Stimulated activated CD4-positive, alpha-beta T cell treated with anti-CD3 and anti-CD28 coated beads, Interleukin-2, amount 100 ng/mL, for 24 hours (primary cell): ENCODE data around the gene SMO.
"Not testable (repeated sequence)": the region's sequence is repeated elsewhere in the genome, so short reads cannot be mapped to it uniquely, and the experiment has no call there.

ENCODE experiments used
- DNase-seq, 2 donors: peaks; one replicate each; pipeline ENCODE4 v3.0.0-alpha.2; 2020

The SMO gene

DNA sequence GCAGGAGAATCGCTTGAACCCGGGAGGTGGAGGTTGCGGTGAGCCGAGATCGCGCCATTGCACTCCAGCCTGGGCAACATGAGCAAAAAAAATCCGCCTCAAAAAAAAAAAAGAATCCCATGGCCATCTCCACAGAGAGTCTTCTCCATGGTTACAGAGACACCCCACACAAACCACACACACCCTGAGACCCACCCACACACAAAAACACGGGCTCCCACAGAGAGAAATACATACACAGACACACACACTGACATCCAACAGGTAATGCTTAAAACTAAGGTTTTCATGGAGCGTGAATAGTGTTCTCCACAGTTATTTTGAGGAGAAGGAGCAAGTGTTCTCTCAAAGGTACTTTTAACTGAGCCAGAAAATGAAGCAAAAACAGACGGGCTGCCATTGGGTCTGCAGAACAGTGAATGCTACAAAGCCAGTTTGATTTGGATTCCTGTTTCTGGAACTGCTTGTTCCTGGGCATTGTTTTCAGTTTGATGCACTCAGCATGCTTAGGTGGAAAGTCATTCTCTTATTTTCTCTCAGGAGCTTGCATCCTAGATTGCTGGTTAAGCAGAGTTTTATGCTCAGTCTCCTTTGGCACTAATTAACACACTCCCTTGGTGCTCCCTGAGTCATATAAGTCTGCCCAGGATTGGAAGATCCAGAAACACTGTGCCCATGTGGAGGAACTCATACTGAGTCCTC is 51.8 kb downstream of the SMO start:
- DNase-seq = no peak

DNA sequence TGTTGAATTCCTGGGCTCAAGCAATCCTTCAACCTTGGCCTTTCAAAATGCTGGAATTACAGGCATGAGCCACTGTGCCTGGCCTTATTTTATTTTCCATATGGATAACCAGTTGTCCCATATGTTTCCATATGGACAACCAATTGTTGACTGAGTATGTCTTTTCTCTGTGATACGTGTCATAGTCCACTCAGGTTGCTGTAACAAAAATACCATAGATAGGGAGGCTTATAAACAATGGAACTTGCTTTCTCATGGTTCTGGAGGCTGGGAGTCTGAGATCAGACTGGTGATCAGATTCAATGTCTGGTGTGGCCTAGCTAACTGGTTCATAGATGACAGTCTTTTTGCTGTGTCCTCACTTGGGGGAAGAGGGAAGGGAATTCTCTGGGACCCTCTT is 55.8 kb downstream of the SMO start:
- DNase-seq = no peak

DNA sequence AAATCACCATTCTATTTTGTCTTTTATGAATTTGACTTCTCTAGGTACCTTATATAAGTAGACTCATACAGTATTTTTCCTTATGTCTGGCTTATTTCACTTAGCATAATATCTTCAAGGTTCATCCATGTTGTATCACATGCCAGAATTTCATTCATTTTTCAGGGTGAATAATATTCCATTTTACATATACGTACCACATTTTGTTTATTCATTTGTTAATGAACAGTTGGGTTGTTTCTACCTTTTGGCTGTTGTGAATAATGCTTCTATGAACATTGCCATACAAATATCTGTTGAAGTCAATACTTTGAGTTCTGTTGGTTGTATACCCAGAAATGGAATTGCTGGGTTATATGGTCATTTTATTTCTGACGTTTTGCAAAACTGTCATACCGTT is 57.1 kb downstream of the SMO start:
- no peak for DNase-seq

DNA sequence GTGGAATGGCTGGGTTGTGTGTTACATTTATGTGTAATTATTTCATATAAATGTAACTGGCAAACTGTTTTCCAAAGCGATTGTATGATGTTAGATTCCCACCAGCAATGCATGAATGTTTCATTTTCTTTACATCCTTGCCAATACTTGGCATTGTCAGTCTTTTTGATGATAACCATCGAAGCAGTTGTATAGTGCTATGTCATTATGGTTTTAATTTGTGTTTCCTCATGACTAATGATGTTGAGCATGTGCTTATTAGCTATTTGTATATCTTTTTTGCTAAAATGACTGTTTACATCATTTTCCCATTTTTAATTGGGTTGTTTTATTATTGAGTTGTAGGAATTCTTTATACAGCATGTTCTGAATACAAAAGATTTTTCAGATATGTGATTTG is 58.7 kb downstream of the SMO start:
- no peak for DNase-seq

DNA sequence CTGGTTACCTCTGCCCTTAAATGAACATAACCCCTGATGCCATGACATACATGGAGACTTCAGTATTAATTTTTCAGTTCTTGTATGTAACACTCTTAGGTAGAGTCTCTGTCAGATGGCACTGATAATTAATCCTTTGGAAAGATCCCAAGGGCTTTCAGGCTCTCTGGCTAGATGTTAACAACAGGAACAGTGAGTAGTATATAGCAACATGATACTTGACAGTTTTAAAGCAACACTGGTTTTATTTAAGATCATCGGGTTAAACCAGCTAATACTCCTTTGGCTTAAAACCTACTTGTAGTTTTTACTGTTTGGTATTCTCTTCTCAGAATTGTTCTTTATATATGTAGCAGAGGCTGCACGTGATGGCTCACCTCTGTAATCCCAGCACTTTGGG is 63.7 kb downstream of the SMO start:
- no peak for DNase-seq

DNA sequence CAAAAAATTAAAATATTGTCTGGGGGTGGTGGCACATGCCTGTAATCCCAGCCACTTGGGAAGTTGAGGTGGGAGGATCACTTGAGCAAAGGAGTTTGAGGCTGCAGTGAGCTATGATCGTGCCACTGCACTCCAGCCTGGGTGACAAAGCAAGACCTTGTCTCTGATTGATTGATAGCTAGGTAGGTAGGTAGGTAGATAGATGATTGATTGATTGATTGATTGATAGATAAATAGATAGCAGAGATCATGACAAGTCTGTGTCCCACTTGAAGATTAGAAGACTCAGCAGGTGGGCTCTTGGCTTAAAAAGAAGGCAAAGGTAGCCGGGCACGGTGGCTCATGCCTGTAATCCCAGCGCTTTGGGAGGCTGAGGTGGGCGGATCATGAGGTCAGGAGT is 64.2 kb downstream of the SMO start:
- DNase-seq = not testable (repeated sequence)

DNA sequence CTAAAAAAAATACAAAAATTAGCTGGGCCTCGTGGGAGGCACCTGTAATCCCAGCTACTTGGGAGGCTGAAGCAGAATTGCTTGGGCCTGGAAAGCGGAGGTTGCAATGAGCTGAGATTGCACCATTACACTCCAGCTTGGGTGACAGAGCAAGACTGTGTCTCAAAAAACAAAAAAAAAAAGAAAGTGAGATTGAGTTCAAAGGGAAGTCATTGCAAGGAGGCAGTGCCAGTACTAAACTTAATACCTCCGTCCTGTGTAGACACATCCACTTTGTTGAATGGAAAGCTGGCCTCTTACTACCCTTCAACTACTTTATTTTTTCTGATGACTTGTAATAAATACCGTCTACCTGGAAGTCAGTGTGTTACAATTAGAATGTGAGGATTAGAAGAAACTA is 67.4 kb downstream of the SMO start:
- DNase-seq = no peak

DNA sequence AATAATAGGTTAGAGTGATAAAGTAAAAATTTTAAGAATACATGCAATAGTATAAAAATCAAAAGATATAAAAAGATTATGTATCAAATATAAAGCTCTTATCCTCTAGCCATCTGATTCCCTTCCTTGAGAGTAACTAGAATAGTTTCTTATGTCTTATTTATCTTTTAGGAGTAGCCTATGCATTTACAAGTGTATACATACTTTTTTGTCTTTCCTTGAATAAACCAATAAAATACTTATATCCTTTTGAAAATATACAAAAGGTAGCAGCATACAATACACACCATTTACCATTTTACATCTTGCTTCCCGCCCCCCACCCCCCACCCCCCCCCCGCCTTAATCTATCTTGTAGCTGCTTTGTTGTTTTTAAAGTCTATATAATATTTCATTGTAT is 67.8 kb downstream of the SMO start:
- DNase-seq = no peak

DNA sequence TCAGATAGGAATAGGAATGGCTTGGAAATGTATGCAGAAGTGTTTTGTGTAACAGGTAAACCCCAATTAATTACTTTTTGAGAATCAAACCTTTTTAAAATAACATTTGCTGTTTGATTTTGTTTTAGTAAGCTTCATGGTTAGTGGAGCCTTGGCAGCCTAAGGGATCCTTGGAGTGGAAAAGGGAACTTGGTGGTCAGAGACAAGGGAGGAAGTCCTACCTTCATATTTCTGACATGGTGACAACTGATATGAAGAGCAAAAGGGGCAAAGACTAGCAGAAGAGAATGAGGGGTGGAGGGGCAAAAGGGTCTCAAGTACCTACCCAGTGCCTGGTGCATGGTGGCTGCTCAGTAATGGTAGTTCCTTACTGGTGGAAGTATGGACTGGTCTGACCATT is 68.7 kb downstream of the SMO start:
- DNase-seq = no peak

DNA sequence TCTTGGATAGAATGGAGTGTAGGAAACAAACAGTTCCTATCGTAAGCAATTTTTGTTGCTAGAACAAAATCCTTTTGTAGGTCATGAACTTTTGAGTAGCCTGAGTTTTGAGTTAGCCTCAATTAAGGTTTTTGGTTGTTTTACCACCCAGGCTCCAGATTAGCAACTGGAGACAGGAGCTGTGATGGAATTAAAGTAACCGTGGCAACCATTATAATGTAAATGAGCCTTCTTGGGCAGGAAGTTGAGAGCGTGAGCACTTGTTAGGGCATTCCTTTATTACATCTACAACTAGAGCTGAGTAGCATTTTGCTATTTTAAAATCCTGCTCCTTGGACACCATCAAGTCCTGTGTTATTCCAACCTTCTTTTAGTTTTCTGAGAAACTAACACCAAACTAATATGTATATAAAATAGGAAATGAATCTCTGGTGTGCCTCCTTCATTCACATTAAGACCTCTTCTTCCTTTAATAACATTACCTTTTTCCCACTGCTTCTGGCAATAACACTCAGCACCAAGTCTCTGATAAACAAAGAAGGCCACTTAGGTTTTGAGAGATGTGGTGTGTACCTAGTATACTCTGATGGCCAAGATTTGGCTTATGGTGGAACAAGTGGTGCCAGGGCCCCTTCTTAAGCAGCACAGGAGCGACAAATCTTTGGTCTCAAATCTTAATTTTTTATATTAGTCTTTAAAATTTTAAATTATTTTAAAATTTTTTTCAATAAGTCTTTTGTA is 70.4 kb downstream of the SMO start:
- no peak for DNase-seq

DNA sequence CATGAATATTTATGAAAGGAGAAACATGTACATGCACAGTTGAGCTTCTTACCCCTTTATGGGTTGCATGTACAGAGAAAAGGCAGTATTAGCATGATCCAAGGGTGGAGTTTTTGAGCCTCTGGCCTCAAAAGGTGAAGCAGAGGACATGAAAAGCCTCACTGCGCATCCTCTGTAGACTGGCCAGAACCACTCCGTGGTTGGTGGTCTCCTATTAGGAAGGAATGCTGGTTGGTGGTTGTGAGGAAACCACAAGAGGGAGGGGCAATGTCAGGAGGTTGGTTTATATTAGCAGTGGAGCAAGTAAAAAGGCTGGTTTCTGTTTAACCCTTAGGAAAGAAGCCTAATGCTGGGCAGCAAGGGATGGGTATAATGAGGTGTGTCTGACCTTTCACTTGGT is 73.9 kb downstream of the SMO start:
- DNase-seq = peak in 1 of 2 donors; percentile 16
